Measurements from ENCODE around the gene TREML4.

TREML4 gene

DNA sequence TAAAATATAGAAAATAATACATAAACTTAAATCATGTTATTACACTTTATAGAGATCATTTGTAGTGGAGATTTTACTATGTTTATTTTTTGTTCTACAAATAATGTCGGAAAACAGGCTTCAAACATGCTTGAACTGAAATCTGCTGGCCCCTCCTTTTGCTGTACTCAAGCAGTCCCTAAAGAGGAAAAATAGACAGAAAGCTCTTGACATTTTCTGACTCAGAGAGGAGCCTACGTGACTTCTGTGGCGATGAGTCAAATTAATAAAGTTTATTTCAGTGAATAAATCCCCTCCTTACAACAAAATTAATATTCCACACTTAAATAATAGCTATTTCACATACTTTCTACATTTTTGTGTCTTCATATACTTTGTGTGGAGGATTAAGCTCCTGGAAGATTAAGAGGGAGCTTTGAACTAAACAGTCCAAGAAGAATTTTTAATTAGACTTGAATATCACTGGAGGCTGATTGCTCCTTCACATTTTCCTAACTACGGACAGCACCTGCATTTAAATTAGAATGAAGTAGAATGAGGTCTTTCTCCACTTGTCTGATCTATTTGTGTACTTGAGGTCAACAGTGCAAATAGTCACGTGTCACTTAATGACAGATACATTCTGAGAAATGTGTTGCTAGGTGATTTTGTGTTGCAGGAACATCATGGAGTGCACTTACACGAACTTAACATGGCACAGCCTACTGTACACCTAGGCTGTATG lies 60.0 kb downstream of the TREML4 start:
- DNase-seq (ENCODE audit: low read depth): no peak
